Measurements from ENCODE around the gene PPARA. TPM values are rescaled to one million over a fixed set of nuclear protein-coding genes. Genes with fewer than 3 reads are reported as not detected.

Gene PPARA
- total and polyA plus RNA-seq, 2 donors = 3.6 to 4.5 TPM

GRCh38 chr22:46202897-46203600 is 52.7 kb downstream of the PPARA start:
- Histone ChIP-seq H3K27me3 (ENCODE audit: control insufficient read depth in 2 of 2, insufficient read depth in 1 of 2, low read length in 1 of 2) (no peaks in the 10 kb centered on the region), H3K4me1 (ENCODE audit: control insufficient read depth in 2 of 2, insufficient read depth in 2 of 2, low read length in 2 of 2) (no peaks in the 10 kb centered on the region), H3K9me3 (ENCODE audit: control insufficient read depth in 2 of 2, insufficient read depth in 1 of 2, low read length in 1 of 2) (no peaks in the 10 kb centered on the region), H3K27ac (ENCODE audit: low read depth in 1 of 2, low read length in 1 of 2) (no peak overlapping the region), H3K4me3 (ENCODE audit: low read length in 2 of 2) (no peak overlapping the region), H3K36me3 (ENCODE audit: control insufficient read depth in 2 of 2, insufficient read depth in 2 of 2, low read length in 1 of 2) (peaks cover 0 to 24% of the 10 kb centered on the region in 2 donors)
- 92% methylated on average over 12 of the region's 12 CpGs for WGBS
- DNase-seq (ENCODE audit: low read depth in 6 of 9, low spot score in 9 of 9) = no peak

GRCh38 chr22:46203601-46203980 is 53.3 kb downstream of the PPARA start:
- no peaks in the 10 kb centered on the region for H3K27me3 ChIP-seq (ENCODE audit: control insufficient read depth in 2 of 2, insufficient read depth in 1 of 2, low read length in 1 of 2)
- H3K27ac ChIP-seq (ENCODE audit: low read depth in 1 of 2, low read length in 1 of 2) = no peak overlapping the region
- peaks cover 0 to 24% of the 10 kb centered on the region in 2 donors for H3K36me3 ChIP-seq (ENCODE audit: control insufficient read depth in 2 of 2, insufficient read depth in 2 of 2, low read length in 1 of 2)
- DNase-seq (ENCODE audit: low read depth in 6 of 9, low spot score in 9 of 9) = no peak
- H3K4me3 ChIP-seq (ENCODE audit: low read length in 2 of 2) = no peak overlapping the region
- WGBS = 95% methylated on average over 7 of the region's 7 CpGs
- H3K4me1 ChIP-seq (ENCODE audit: control insufficient read depth in 2 of 2, insufficient read depth in 2 of 2, low read length in 2 of 2) = no peaks in the 10 kb centered on the region
- no peaks in the 10 kb centered on the region for H3K9me3 ChIP-seq (ENCODE audit: control insufficient read depth in 2 of 2, insufficient read depth in 1 of 2, low read length in 1 of 2)

- no peak for DNase-seq (ENCODE audit: low read depth in 6 of 9, low spot score in 9 of 9)
- Histone ChIP-seq H3K9me3 (ENCODE audit: control insufficient read depth in 2 of 2, insufficient read depth in 1 of 2, low read length in 1 of 2) (peaks cover 1 to 6% of the 10 kb centered on the region in 2 donors), H3K4me1 (ENCODE audit: control insufficient read depth in 2 of 2, insufficient read depth in 2 of 2, low read length in 2 of 2) (no peaks in the 10 kb centered on the region), H3K27me3 (ENCODE audit: control insufficient read depth in 2 of 2, insufficient read depth in 1 of 2, low read length in 1 of 2) (no peaks in the 10 kb centered on the region), H3K36me3 (ENCODE audit: control insufficient read depth in 2 of 2, insufficient read depth in 2 of 2, low read length in 1 of 2) (peaks cover 0 to 8% of the 10 kb centered on the region in 2 donors), H3K27ac (ENCODE audit: low read depth in 1 of 2, low read length in 1 of 2) (no peak overlapping the region), H3K4me3 (ENCODE audit: low read length in 2 of 2) (no peak overlapping the region)
- WGBS = 100% methylated on average over 1 of the region's 1 CpG
Measured at GRCh38 chr22:46209262-46209661, 58.9 kb downstream of the PPARA start.

- Histone ChIP-seq H3K4me1 (ENCODE audit: control insufficient read depth in 2 of 2, insufficient read depth in 2 of 2, low read length in 2 of 2) (no peaks in the 10 kb centered on the region), H3K27me3 (ENCODE audit: control insufficient read depth in 2 of 2, insufficient read depth in 1 of 2, low read length in 1 of 2) (no peaks in the 10 kb centered on the region), H3K27ac (ENCODE audit: low read depth in 1 of 2, low read length in 1 of 2) (no peak overlapping the region), H3K9me3 (ENCODE audit: control insufficient read depth in 2 of 2, insufficient read depth in 1 of 2, low read length in 1 of 2) (peaks cover 3 to 6% of the 10 kb centered on the region in 2 donors), H3K4me3 (ENCODE audit: low read length in 2 of 2) (no peak overlapping the region), H3K36me3 (ENCODE audit: control insufficient read depth in 2 of 2, insufficient read depth in 2 of 2, low read length in 1 of 2) (peaks cover 0 to 26% of the 10 kb centered on the region in 2 donors)
- DNase-seq (ENCODE audit: low read depth in 6 of 9, low spot score in 9 of 9) = no peak
- WGBS = 88% methylated on average over 4 of the region's 4 CpGs
Measured at GRCh38 chr22:46212195-46212594, 61.9 kb downstream of the PPARA start.

- Histone ChIP-seq H3K27me3 (ENCODE audit: control insufficient read depth in 2 of 2, insufficient read depth in 1 of 2, low read length in 1 of 2) (no peaks in the 10 kb centered on the region), H3K36me3 (ENCODE audit: control insufficient read depth in 2 of 2, insufficient read depth in 2 of 2, low read length in 1 of 2) (peaks cover under 1 to 25% of the 10 kb centered on the region in 2 donors)
- 98% methylated on average over 4 of the region's 4 CpGs for whole genome bisulfite sequencing
Measured at GRCh38 chr22:46213052-46213451, 62.7 kb downstream of the PPARA start.

GRCh38 chr22:46214149-46214548 is 63.8 kb downstream of the PPARA start:
- no peaks in the 10 kb centered on the region for H3K27me3 ChIP-seq (ENCODE audit: control insufficient read depth in 2 of 2, insufficient read depth in 1 of 2, low read length in 1 of 2)
- 98% methylated on average over 29 of the region's 29 CpGs for WGBS
- H3K36me3 ChIP-seq (ENCODE audit: control insufficient read depth in 2 of 2, insufficient read depth in 2 of 2, low read length in 1 of 2) = peaks cover 4 to 32% of the 10 kb centered on the region in 2 donors
- no peaks in the 10 kb centered on the region for H3K4me1 ChIP-seq (ENCODE audit: control insufficient read depth in 2 of 2, insufficient read depth in 2 of 2, low read length in 2 of 2)
- H3K9me3 ChIP-seq (ENCODE audit: control insufficient read depth in 2 of 2, insufficient read depth in 1 of 2, low read length in 1 of 2) = peaks cover 3 to 6% of the 10 kb centered on the region in 2 donors
- DNase-seq (ENCODE audit: low read depth in 6 of 9, low spot score in 9 of 9) = no peak
- H3K27ac ChIP-seq (ENCODE audit: low read depth in 1 of 2, low read length in 1 of 2) = no peak overlapping the region
- no peak overlapping the region for H3K4me3 ChIP-seq (ENCODE audit: low read length in 2 of 2)

More at GRCh38 chr22:46213052-46213451, 62.7 kb downstream of the PPARA start:
- Histone ChIP-seq H3K27ac (ENCODE audit: low read depth in 1 of 2, low read length in 1 of 2) (no peak overlapping the region), H3K9me3 (ENCODE audit: control insufficient read depth in 2 of 2, insufficient read depth in 1 of 2, low read length in 1 of 2) (peaks cover 3 to 6% of the 10 kb centered on the region in 2 donors), H3K4me1 (ENCODE audit: control insufficient read depth in 2 of 2, insufficient read depth in 2 of 2, low read length in 2 of 2) (no peaks in the 10 kb centered on the region), H3K4me3 (ENCODE audit: low read length in 2 of 2) (no peak overlapping the region)
- DNase-seq (ENCODE audit: low read depth in 6 of 9, low spot score in 9 of 9) = no peak

- no peak overlapping the region for H3K27ac ChIP-seq (ENCODE audit: low read depth in 1 of 2, low read length in 1 of 2)
- no peak for DNase-seq (ENCODE audit: low read depth in 6 of 9, low spot score in 9 of 9)
- no peak overlapping the region for H3K4me3 ChIP-seq (ENCODE audit: low read length in 2 of 2)
- WGBS = 97% methylated on average over 28 of the region's 28 CpGs
- H3K36me3 ChIP-seq (ENCODE audit: control insufficient read depth in 2 of 2, insufficient read depth in 2 of 2, low read length in 1 of 2) = peaks cover 4 to 36% of the 10 kb centered on the region in 2 donors
- H3K9me3 ChIP-seq (ENCODE audit: control insufficient read depth in 2 of 2, insufficient read depth in 1 of 2, low read length in 1 of 2) = peaks cover 3 to 4% of the 10 kb centered on the region in 2 donors
- H3K27me3 ChIP-seq (ENCODE audit: control insufficient read depth in 2 of 2, insufficient read depth in 1 of 2, low read length in 1 of 2) = no peaks in the 10 kb centered on the region
- peaks cover 1 to 4% of the 10 kb centered on the region in 2 donors for H3K4me1 ChIP-seq (ENCODE audit: control insufficient read depth in 2 of 2, insufficient read depth in 2 of 2, low read length in 2 of 2)
Measured at GRCh38 chr22:46214616-46215015, 64.3 kb downstream of the PPARA start.

GRCh38 chr22:46219636-46220035 is 69.3 kb downstream of the PPARA start:
- peak in 3 of 9 donors; percentile 28 to 74 (median 36) for DNase-seq (ENCODE audit: low read depth in 6 of 9, low spot score in 9 of 9)
- H3K27me3 ChIP-seq (ENCODE audit: control insufficient read depth in 2 of 2, insufficient read depth in 1 of 2, low read length in 1 of 2) = no peaks in the 10 kb centered on the region
- peaks cover 0 to 1% of the 10 kb centered on the region in 2 donors for H3K9me3 ChIP-seq (ENCODE audit: control insufficient read depth in 2 of 2, insufficient read depth in 1 of 2, low read length in 1 of 2)
- H3K36me3 ChIP-seq (ENCODE audit: control insufficient read depth in 2 of 2, insufficient read depth in 2 of 2, low read length in 1 of 2) = peaks cover 4 to 45% of the 10 kb centered on the region in 2 donors
- 79% methylated on average over 10 of the region's 10 CpGs for WGBS
- no peak overlapping the region for H3K4me3 ChIP-seq (ENCODE audit: low read length in 2 of 2)
- peaks cover 4 to 8% of the 10 kb centered on the region in 2 donors for H3K4me1 ChIP-seq (ENCODE audit: control insufficient read depth in 2 of 2, insufficient read depth in 2 of 2, low read length in 2 of 2)
- no peak overlapping the region for H3K27ac ChIP-seq (ENCODE audit: low read depth in 1 of 2, low read length in 1 of 2)

- no peaks in the 10 kb centered on the region for H3K27me3 ChIP-seq (ENCODE audit: control insufficient read depth in 2 of 2, insufficient read depth in 1 of 2, low read length in 1 of 2)
- H3K4me1 ChIP-seq (ENCODE audit: control insufficient read depth in 2 of 2, insufficient read depth in 2 of 2, low read length in 2 of 2) = peaks cover 4 to 8% of the 10 kb centered on the region in 2 donors
- DNase-seq (ENCODE audit: low read depth in 6 of 9, low spot score in 9 of 9) = no peak
- no peak overlapping the region for H3K4me3 ChIP-seq (ENCODE audit: low read length in 2 of 2)
- H3K27ac ChIP-seq (ENCODE audit: low read depth in 1 of 2, low read length in 1 of 2) = no peak overlapping the region
- H3K36me3 ChIP-seq (ENCODE audit: control insufficient read depth in 2 of 2, insufficient read depth in 2 of 2, low read length in 1 of 2) = peaks cover 4 to 40% of the 10 kb centered on the region in 2 donors
- WGBS = 97% methylated on average over 5 of the region's 5 CpGs
- no peaks in the 10 kb centered on the region for H3K9me3 ChIP-seq (ENCODE audit: control insufficient read depth in 2 of 2, insufficient read depth in 1 of 2, low read length in 1 of 2)
Measured at GRCh38 chr22:46220921-46221320, 70.6 kb downstream of the PPARA start.

All from thymus (tissue), 11 donors.